K562 (cell line): Measurements from ENCODE around the gene RBBP4. TPM values are rescaled to one million over a fixed set of nuclear protein-coding genes. Genes with fewer than 3 reads are reported as not detected.
A peak's percentile ranks its signal among the peaks of the same experiment; 100 is the strongest.

Experiments used
- ATF4 ChIP-seq: fragments of 450-650 bp; formaldehyde crosslinking; IDR thresholded peaks from 2 replicates; pipeline ENCODE4 v1.4.0; 2022; ENCODE audit warnings: mild to moderate bottlenecking, moderate library complexity
- CBFA2T3 ChIP-seq: fragments of 450-650 bp; IDR thresholded peaks from 2 replicates; pipeline ENCODE4 v1.6.1; 2017
- DMBX1 ChIP-seq: fragments of 250-450 bp; sonication (Bioruptor Pico); IDR thresholded peaks from 2 replicates; pipeline ENCODE4 v1.8.0; 2022; ENCODE audit warnings: inconsistent platforms, mild to moderate bottlenecking, moderate library complexity, borderline replicate concordance
- ELF2 ChIP-seq: fragments of 250-450 bp; sonication (Bioruptor Pico); IDR thresholded peaks from 2 replicates; pipeline ENCODE4 v1.5.0; 2021; ENCODE audit warnings: mild to moderate bottlenecking
- HES1 ChIP-seq: fragments of 450-650 bp; IDR thresholded peaks from 2 replicates; pipeline ENCODE4 v1.6.1; 2016; ENCODE audit warnings: low read depth, mild to moderate bottlenecking, moderate library complexity
- MTA3 ChIP-seq: fragments of 450-650 bp; formaldehyde crosslinking; IDR thresholded peaks from 2 replicates; pipeline ENCODE4 v1.6.1; 2017; ENCODE audit warnings: mild to moderate bottlenecking, borderline replicate concordance
- NFYB ChIP-seq: IDR thresholded peaks from 2 replicates; pipeline ENCODE4 v1.6.1; 2011; ENCODE audit warnings: mild to moderate bottlenecking, moderate library complexity; ENCODE audit not compliant: insufficient read length; ENCODE audit errors: extremely low read depth
- PBX2 ChIP-seq, 2 experiments: IDR thresholded peaks in 1 of 2; conservative IDR thresholded peaks in 1 of 2; 2 replicates each; pipeline ENCODE4 v1.6.1; 2016; ENCODE audit warnings: low read depth in 2 of 2, mild to moderate bottlenecking in 1 of 2, missing compliant biosample characterization in 1 of 2, missing genetic modification characterization in 1 of 2, moderate library complexity in 1 of 2
- PML ChIP-seq: IDR thresholded peaks from 2 replicates; pipeline ENCODE4 v1.6.1; 2012; ENCODE audit warnings: low read length, inconsistent platforms
- PRMT5 ChIP-seq: sonication (generic); formaldehyde crosslinking; IDR thresholded peaks from 2 replicates; pipeline ENCODE4 v1.5.0; 2020; ENCODE audit warnings: missing genetic modification reagents
- PURB ChIP-seq: sonication (generic); formaldehyde crosslinking; IDR thresholded peaks from 2 replicates; pipeline ENCODE4 v1.9.0; 2021; ENCODE audit warnings: low read depth, mild to moderate bottlenecking, missing genetic modification reagents
- RNF219 ChIP-seq: fragments of 250-450 bp; sonication (Bioruptor Pico); IDR thresholded peaks from 2 replicates; pipeline ENCODE4 v1.5.0; 2022; ENCODE audit warnings: mild to moderate bottlenecking
- SPI1 ChIP-seq: IDR thresholded peaks from 2 replicates; pipeline ENCODE4 v1.6.1; 2011; ENCODE audit warnings: low read depth, low read length, control low read depth, borderline replicate concordance
- ZKSCAN1 ChIP-seq: fragments of 150-350 bp; IDR thresholded peaks from 2 replicates; pipeline ENCODE4 v1.6.1; 2016; ENCODE audit warnings: low read depth, low read length
- ZMIZ1 ChIP-seq, 2 experiments: fragments of 150-350 bp in 1 of 2; IDR thresholded peaks; 2 replicates each; pipeline ENCODE4 v1.6.1; 2012 to 2016; ENCODE audit warnings: low read depth in 2 of 2, low read length in 2 of 2, mild to moderate bottlenecking in 1 of 2, moderate library complexity in 1 of 2
- ZNF23 ChIP-seq: fragments of 250-450 bp; sonication (Bioruptor Pico); IDR thresholded peaks from 2 replicates; pipeline ENCODE4 v1.4.0; 2020; ENCODE audit warnings: mild to moderate bottlenecking
- polyA plus RNA-seq, 8 experiments: library from polyadenylated mRNA; depleted of rRNA in 4 of 8; stranded (reverse) in 5 of 8; unstranded in 3 of 8; fragments of >200 nt; fragmentation: Nextera tagmentation in 2 of 8; fragmentation: Illumina TruSeq in 1 of 8; extraction: Ambion mirVana in 2 of 8; extraction: Trizol in 1 of 8; gene quantifications; 2 replicates each; pipeline versions ENCODE4 v1.2.1 to v1.2.3, GENCODE V29; 2011 to 2014; ENCODE audit warnings: inconsistent platforms in 1 of 8, missing spikeins in 1 of 8
- total RNA-seq, 7 experiments: library from RNA; depleted of rRNA in 6 of 7; stranded (reverse); fragments of >200 nt in 6 of 7; fragmentation: Illumina TruSeq in 2 of 7; extraction: Trizol in 2 of 7; gene quantifications; 2 replicates each; pipeline versions ENCODE4 v1.2.1 to v1.2.3, GENCODE V29; 2011 to 2021; ENCODE audit warnings: low replicate concordance in 1 of 7

Gene RBBP4
- total and polyA plus RNA-seq, 9 of the 15 experiments (the other 6 are each of a cell fraction or from before 2014, with no cell fraction given), result 185 to 409 (median 259) TPM

GRCh38 chr1:32724678-32725614 lies 73.9 kb downstream of the RBBP4 start (continued):
- TF ChIP-seq RNF219 (CRISPR knock-in tag) (no peak), ZNF23 (CRISPR knock-in tag) (no peak), DMBX1 (CRISPR knock-in tag) (peak; percentile 68; the same call in 1 of the 2 replicates), PML (0 out of 2 replicates have a peak, but pooled peaks have one; percentile 37), ELF2 (CRISPR knock-in tag) (no peak), MTA3 (peak; percentile 96), ATF4 (CRISPR knock-in tag) (peak; percentile 51; the same call in 1 of the 2 replicates), PRMT5 (CRISPR knock-in tag) (no peak), SPI1 (0 out of 2 replicates have a peak, but pooled peaks have one; percentile 59), NFYB (no peak), PBX2 (CRISPR knock-in tag; IDR thresholded peaks at IDR 0.05; ENCODE audit: low read depth) (no peak), PBX2 (tag; conservative IDR thresholded peaks at IDR 0.05; ENCODE audit: low read depth) (0 out of 2 replicates have a peak, but pooled peaks have one; percentile 32), ZMIZ1 (IDR thresholded peaks at IDR 0.05; ENCODE audit: low read depth in 2 of 2, low read length in 2 of 2) (no peak), HES1 (no peak), PURB (no peak), CBFA2T3 (peak; percentile 91), ZKSCAN1 (peak; percentile 26; the same call in 1 of the 2 replicates)
